ENCODE results near the gene NSG1. TPM values are rescaled to one million over a fixed set of nuclear protein-coding genes. Genes with fewer than 3 reads are reported as not detected.

NSG1 gene
- total RNA-seq, 1 donor from 2014 or later = not detected

- Mint-ChIP-seq H3K4me3 (no peak overlapping the region), H3K36me3 (ENCODE audit: low read depth) (no peaks in the 10 kb centered on the region), H3K27me3 (peaks cover 24% of the 10 kb centered on the region), H3K9me3 (no peaks in the 10 kb centered on the region), H3K4me1 (peaks cover 14% of the 10 kb centered on the region), H3K27ac (no peak overlapping the region)
- TF ChIP-seq, protein P1, sequence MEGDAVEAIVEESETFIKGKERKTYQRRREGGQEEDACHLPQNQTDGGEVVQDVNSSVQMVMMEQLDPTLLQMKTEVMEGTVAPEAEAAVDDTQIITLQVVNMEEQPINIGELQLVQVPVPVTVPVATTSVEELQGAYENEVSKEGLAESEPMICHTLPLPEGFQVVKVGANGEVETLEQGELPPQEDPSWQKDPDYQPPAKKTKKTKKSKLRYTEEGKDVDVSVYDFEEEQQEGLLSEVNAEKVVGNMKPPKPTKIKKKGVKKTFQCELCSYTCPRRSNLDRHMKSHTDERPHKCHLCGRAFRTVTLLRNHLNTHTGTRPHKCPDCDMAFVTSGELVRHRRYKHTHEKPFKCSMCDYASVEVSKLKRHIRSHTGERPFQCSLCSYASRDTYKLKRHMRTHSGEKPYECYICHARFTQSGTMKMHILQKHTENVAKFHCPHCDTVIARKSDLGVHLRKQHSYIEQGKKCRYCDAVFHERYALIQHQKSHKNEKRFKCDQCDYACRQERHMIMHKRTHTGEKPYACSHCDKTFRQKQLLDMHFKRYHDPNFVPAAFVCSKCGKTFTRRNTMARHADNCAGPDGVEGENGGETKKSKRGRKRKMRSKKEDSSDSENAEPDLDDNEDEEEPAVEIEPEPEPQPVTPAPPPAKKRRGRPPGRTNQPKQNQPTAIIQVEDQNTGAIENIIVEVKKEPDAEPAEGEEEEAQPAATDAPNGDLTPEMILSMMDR (IDR thresholded peaks at IDR 0.05) = no peak
- DNase-seq (no peak), ATAC-seq (ENCODE audit: low read depth) (no peak)
- CTCF ChIA-PET = no interaction called here
- POLR2A ChIA-PET = no interaction called here
- intact Hi-C loops (cut with micrococcal nuclease) = no loop called here
These were observed 3.1 kb downstream of the NSG1 start for GRCh38 chr4:4390046-4390445.

DNA sequence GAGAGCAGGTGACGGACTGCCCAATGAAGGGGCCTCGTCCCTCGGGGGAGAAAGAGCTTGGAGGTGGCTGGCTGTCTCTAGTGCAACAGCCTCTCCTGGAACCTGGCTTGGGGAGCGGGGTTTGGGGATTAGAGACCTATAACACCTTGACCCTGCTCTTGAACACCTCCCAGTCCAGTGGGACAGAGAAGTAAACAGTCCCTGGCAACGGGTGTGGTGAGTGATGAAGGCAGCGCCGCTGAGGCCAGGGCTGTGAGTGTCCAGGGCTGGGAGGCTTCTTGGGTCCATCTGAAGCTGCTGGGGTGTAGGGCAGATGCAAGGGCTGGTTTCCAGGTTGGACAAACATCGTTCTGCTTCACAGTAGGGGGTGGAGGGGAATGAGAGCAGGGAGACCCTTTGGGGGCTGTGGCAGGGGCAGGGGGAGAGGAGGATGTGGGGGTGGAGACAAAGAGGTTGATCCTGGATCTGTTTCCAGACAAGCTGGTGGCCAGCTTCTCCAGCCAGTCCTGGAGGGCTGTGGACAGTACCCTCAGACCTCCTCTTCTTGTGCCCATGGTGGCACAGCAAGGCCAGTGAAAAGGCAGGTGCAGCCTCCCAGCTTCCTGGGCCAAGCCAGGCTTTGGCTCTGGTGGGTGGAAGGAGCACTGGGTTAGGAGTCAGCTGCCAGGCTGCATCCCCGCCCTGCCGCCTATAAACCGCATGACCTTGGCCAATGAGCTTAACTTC, 3.8 kb downstream of the NSG1 start:
- ATAC-seq (ENCODE audit: low read depth) (no peak), DNase-seq (no peak)
- no peaks in the 10 kb centered on the region for H3K9me3 Mint-ChIP-seq
- H3K36me3 Mint-ChIP-seq (ENCODE audit: low read depth) = no peaks in the 10 kb centered on the region
- POLR2A ChIA-PET = no interaction called here
- H3K4me1 Mint-ChIP-seq = peaks cover 14% of the 10 kb centered on the region
- intact Hi-C loops (cut with micrococcal nuclease) = no loop called here
- CTCF ChIA-PET = no interaction called here
- peaks cover 24% of the 10 kb centered on the region for H3K27me3 Mint-ChIP-seq
- no peak overlapping the region for H3K4me3 Mint-ChIP-seq
- TF ChIP-seq, protein P1 (IDR thresholded peaks at IDR 0.05) = no peak
- H3K27ac Mint-ChIP-seq = no peak overlapping the region

DNA sequence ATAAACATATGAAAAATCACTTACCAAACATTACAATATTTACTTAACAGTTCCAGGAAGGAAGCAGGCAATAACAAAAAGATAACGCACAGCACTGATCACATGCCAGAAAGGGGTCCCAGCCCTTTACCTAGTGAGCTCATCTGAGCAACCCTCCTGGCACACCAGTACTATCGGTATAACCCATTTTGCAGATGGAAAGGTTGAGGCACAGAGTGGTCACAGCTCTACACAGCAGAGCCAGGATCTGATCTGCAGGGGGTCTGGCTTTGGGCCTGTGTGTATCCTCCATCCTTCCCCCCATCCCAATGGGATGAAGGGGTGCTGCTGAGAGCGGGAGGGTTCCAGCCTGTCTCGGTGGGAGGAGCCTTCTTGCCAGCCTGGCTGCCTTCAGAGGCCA, 5.0 kb downstream of the NSG1 start:
- no peak overlapping the region for H3K4me3 Mint-ChIP-seq
- peaks cover 24% of the 10 kb centered on the region for H3K27me3 Mint-ChIP-seq
- ChIA-PET CTCF (no interaction called here), POLR2A (no interaction called here)
- no peak for DNase-seq
- no peak overlapping the region for H3K27ac Mint-ChIP-seq
- H3K9me3 Mint-ChIP-seq = no peaks in the 10 kb centered on the region
- no peaks in the 10 kb centered on the region for H3K36me3 Mint-ChIP-seq (ENCODE audit: low read depth)
- no peak for ATAC-seq (ENCODE audit: low read depth)
- TF ChIP-seq, protein P1 (IDR thresholded peaks at IDR 0.05) = no peak
- intact Hi-C loops (cut with micrococcal nuclease) = no loop called here
- peaks cover 7% of the 10 kb centered on the region for H3K4me1 Mint-ChIP-seq

DNA sequence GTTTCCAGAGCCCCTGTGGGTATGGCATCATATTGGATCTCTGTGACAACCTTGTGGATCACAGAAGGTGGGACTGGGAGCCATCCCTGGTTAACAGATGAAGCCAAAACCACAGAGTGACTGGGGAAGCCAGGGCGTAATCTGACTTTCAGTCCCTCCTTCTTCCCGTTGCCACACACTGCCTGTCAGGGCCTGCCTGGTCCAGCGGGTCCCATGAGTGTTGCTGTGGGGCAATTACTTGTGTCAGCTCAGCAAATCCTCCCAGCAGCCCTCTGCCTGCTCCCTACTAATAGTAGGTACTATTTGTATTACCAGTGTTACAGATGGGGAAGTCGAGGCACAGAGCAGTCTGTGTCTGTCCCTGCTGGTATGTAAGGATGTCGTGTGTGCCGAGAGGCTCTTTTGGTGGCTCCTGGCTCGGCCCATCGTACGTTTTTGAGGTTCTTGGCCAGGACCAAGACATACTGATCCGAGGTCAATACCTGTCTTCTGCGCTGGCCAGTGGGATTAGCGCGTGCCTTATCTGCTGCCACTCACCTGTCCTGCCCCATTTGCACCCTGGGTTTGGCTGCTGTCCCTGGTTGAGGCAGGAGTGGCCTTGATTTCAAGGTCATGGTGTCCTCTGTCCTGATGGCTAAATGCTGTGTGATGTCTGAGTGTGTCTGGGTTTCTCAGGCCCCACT, 5.7 kb downstream of the NSG1 start:
- CTCF ChIA-PET = no interaction called here
- intact Hi-C loops (cut with micrococcal nuclease) = no loop called here
- DNase-seq (no peak), ATAC-seq (ENCODE audit: low read depth) (no peak)
- TF ChIP-seq, protein P1 (IDR thresholded peaks at IDR 0.05) = no peak
- H3K36me3 Mint-ChIP-seq (ENCODE audit: low read depth) = no peaks in the 10 kb centered on the region
- H3K27ac Mint-ChIP-seq = no peak overlapping the region
- H3K4me1 Mint-ChIP-seq = peaks cover 6% of the 10 kb centered on the region
- H3K27me3 Mint-ChIP-seq = peaks cover 27% of the 10 kb centered on the region
- no peak overlapping the region for H3K4me3 Mint-ChIP-seq
- POLR2A ChIA-PET = no interaction called here
- H3K9me3 Mint-ChIP-seq = no peaks in the 10 kb centered on the region

DNA sequence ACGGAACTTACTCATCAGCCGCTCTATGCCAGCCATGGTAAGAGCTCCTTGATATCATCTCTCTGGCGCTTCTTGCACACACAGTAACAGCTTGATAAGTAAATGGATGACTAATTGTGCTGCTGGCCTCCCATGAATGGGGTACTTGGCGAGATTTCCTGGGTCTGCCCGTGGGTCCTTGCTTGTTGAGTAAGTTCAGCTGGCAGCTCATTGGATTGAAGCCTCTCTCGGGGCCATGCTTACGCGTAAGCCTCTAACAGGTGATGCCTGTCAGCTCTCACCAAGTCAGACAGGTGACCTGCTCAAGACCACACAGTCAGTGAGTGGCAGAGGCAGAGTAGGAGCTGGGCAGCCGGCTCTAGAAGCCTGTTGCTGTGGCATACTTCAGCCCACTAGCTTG, 7.7 kb downstream of the NSG1 start:
- DNase-seq = no peak
- intact Hi-C loops (cut with micrococcal nuclease) = no loop called here
- no peak for ATAC-seq (ENCODE audit: low read depth)
- H3K4me3 Mint-ChIP-seq = no peak overlapping the region
- ChIA-PET POLR2A (no interaction called here), CTCF (no interaction called here)
- H3K27me3 Mint-ChIP-seq = peaks cover 22% of the 10 kb centered on the region
- no peak overlapping the region for H3K27ac Mint-ChIP-seq
- H3K4me1 Mint-ChIP-seq = no peaks in the 10 kb centered on the region
- H3K9me3 Mint-ChIP-seq = peaks cover 5% of the 10 kb centered on the region
- TF ChIP-seq, protein P1 (IDR thresholded peaks at IDR 0.05) = no peak
- H3K36me3 Mint-ChIP-seq (ENCODE audit: low read depth) = no peaks in the 10 kb centered on the region
